BJ (cell line): ENCODE results near the gene SLC35G6. TPM values are rescaled to one million over a fixed set of nuclear protein-coding genes. Genes with fewer than 3 reads are reported as not detected.

ENCODE experiments used
- CTCF ChIA-PET: fragments of 350-600 bp; formaldehyde crosslinking; extraction: SDS; loops from one replicate; lab custom pipeline; 2021; ENCODE audit warnings: antibody characterized with exemption, inconsistent platforms; lab: Yijun Ruan, JAX
- POLR2A ChIA-PET: fragments of 300-600 bp; sonication (Branson Sonifier 250); formaldehyde crosslinking; extraction: SDS; loops from one replicate; lab custom pipeline; 2021; ENCODE audit warnings: antibody characterized with exemption; lab: Charles Lee
- DNase-seq: peaks from one replicate; pipeline ENCODE4 v3.0.0-alpha.2; 2011; ENCODE audit warnings: low read depth
- H3K27me3 ChIP-seq: 2 replicates; pipeline ENCODE4 v1.6.0; 2011; ENCODE audit warnings: low read length; ENCODE audit not compliant: control insufficient read depth, insufficient read depth
- H3K36me3 ChIP-seq: 2 replicates; pipeline ENCODE4 v1.5.1; 2011; ENCODE audit warnings: low read length; ENCODE audit not compliant: control insufficient read depth, insufficient read depth
- H3K4me3 ChIP-seq: 2 replicates; pipeline ENCODE4 v1.5.1; 2011; ENCODE audit warnings: low read depth, mild to moderate bottlenecking, control low read depth, low read length
- CTCF ChIP-seq: IDR thresholded peaks from 2 replicates; pipeline ENCODE4 v1.5.1; 2011; ENCODE audit warnings: low read depth, mild to moderate bottlenecking, control low read depth, inconsistent platforms, low read length, moderate library complexity; ENCODE audit not compliant: insufficient read depth
- polyA plus RNA-seq: library from polyadenylated mRNA; depleted of rRNA; stranded (reverse); fragments of >200 nt; gene quantifications from 2 replicates; pipeline ENCODE4 v1.2.3, GENCODE V29; 2011

The SLC35G6 gene
- polyA plus RNA-seq, 1 experiment: not detected

DNA sequence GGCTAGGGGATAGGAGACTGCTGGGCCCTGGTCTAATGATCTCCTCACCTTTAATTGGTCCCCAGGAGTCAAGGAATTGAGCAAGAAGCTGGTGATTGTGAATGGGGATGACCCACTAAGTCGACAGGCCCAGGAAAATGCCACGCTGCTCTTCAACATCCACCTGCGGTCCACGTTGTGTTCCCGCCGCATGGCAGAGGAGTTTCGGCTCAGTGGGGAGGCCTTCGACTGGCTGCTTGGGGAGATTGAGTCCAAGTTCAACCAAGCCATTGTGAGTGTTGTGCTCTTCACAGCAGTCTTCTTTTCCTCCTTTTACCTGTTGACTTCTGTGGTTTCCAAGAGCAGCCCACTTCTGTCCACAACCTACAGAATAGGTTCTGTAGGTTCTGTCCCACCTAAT lies 22.3 kb downstream of the SLC35G6 start:
- POLR2A ChIA-PET: no interaction called here
- CTCF ChIA-PET: interaction anchor here (1.0 to 2.9 kb wide), 4 partner anchors 11 to 184 kb away, joined by 3 to 19 read pairs (median 4); partner anchors contain the start of gene TP53
- no peaks in the 10 kb centered on the region for H3K27me3 ChIP-seq
- no peak for DNase-seq
- peaks cover 50% of the 10 kb centered on the region for H3K36me3 ChIP-seq
- no peak for TF ChIP-seq CTCF
- no peak overlapping the region for H3K4me3 ChIP-seq

- Histone ChIP-seq H3K4me3 (no peak overlapping the region), H3K36me3 (peaks cover 43% of the 10 kb centered on the region), H3K27me3 (no peaks in the 10 kb centered on the region)
- DNase-seq: no peak
- no peak for TF ChIP-seq CTCF
- ChIA-PET POLR2A (no interaction called here), CTCF (interaction anchor here (1.5 to 3.1 kb wide), 3 partner anchors 13 to 71 kb away, joined by 4 to 15 read pairs (median 4); partner anchors contain the start of gene SENP3)
Observed at GRCh38 chr17:7508145-7508544, 26.9 kb downstream of the SLC35G6 start.

- no peaks in the 10 kb centered on the region for H3K27me3 ChIP-seq
- CTCF ChIA-PET: interaction anchor here (0.7 to 3.1 kb wide), 4 partner anchors 13 to 83 kb away, joined by 3 to 15 read pairs (median 4); partner anchors contain the start of gene SENP3
- TF ChIP-seq CTCF: no peak
Observed at GRCh38 chr17:7508846-7509245, 27.6 kb downstream of the SLC35G6 start.

GRCh38 chr17:7509937-7510336 lies 28.7 kb downstream of the SLC35G6 start:
- H3K4me3 ChIP-seq: no peak overlapping the region
- no peak for TF ChIP-seq CTCF
- no peak for DNase-seq
- peaks cover 44% of the 10 kb centered on the region for H3K36me3 ChIP-seq
- CTCF ChIA-PET: interaction anchor here (3.1 kb wide), 1 partner anchor 51 kb away, joined by 15 read pairs; the partner anchor contains the start of gene SENP3
- H3K27me3 ChIP-seq: no peaks in the 10 kb centered on the region
- POLR2A ChIA-PET: no interaction called here

More at GRCh38 chr17:7508846-7509245, 27.6 kb downstream of the SLC35G6 start:
- no peak overlapping the region for H3K4me3 ChIP-seq
- no peak for DNase-seq
- POLR2A ChIA-PET: no interaction called here
- H3K36me3 ChIP-seq: peaks cover 40% of the 10 kb centered on the region

DNA sequence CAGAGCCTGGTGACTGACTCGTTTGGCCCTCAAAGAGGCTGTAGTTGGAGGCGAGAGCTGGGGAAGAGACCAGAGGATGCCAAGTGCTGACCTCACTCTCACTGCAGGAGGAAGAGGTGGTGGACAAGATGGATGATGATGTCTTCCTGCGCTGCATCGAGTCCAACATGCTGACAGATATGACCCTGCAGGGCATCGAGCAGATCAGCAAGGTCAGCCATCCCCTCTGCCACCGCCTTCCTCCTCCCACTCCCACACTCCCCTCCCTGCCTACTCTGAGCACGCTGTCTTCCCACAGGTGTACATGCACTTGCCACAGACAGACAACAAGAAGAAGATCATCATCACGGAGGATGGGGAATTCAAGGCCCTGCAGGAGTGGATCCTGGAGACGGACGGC lies 29.9 kb downstream of the SLC35G6 start:
- DNase-seq: no peak

More for the DNA sequence above, 29.9 kb downstream of the SLC35G6 start:
- Histone ChIP-seq H3K27me3 (no peaks in the 10 kb centered on the region), H3K4me3 (no peak overlapping the region), H3K36me3 (peaks cover 47% of the 10 kb centered on the region)
- TF ChIP-seq CTCF: no peak
- ChIA-PET POLR2A (no interaction called here), CTCF (interaction anchor here (0.9 to 5.6 kb wide), 2 partner anchors 50 to 78 kb away, joined by 3 to 95 read pairs; partner anchors contain the start of gene SENP3)
